Measurements from ENCODE around the gene CBS.
"Not testable (repeated sequence)": the region's sequence is repeated elsewhere in the genome, so short reads cannot be mapped to it uniquely, and the experiment has no call there.

The CBS gene

DNA sequence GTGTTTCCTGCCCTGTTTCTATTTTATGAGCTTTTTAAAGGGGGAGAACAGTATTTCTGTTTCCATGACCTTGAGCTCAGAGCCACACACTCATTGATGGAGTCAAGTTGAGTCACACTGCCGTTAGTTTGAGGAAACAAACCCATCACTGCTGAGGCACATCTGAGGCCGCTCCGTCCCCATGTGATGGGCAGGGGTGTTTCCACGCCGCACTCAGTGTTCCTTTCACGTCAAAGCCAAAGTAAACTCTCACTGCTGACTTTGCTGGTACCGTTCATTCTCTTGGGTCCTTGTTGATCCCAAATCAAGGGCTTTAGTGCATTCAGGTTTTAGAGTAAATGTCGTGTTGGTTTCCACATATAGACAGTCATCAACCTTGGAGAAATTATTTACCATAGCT, 52.5 kb downstream of the CBS start:
- DNase-seq, result no peak

DNA sequence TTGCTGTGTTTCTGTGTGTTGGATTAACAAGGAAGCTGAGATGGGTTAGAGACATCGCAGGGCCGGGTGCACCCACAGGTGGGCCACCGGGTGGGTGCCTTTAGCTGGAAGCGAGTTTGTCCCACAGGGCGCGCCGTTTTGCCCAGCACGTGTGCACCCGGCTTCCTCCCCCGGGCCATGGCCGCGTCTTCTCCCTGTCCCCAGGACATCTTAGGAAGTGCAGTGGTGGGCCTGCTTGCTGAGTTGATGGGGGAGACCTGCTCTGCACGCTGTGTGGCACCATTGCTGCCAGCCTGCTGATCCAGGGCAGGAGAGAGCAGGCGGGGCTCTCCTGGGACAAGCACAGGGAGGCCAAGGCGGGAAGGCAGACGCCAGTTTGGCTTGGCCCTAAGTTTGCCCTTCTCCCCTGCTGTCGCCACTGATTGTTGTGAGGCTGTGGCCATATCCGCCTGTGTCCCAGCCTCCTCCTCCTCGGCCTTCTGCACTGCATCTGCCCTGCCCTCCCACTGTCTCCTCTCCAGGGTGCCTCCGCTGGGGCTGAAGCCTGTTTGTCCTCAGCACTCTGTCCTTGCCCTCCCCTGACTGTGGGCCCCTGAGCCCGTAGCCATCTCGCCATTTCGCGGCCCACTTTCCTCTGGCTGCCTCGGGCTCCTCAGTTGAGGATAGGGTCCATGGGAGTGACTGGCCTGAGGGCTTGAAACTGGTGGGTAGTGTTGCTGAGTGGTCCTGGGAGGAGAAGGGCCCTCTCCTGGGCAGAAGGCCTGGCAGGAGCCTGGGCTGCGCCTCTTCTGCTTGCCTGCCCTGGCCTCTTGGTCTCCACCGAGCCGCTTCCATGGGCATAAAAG, 53.7 kb downstream of the CBS start:
- DNase-seq, result no peak

DNA sequence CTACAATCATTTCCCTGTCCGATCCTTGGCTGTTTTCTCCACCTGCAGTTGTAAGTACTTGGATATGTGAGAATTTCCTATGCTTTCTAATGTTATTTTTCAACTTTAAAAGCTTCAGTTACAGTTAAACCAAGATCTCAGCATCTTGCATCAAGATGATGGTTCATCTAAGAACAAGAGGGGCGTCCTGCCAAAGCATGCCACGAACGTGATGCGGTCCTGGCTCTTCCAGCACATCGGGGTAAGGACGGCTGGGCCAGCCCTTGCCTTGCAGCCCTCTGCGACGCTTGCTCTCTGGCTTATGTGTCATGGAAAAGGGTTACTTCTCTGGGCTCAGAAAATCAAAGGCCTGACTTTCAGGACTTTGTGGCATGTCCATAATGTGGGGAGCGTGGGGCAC, 54.4 kb downstream of the CBS start:
- DNase-seq, result no peak

DNA sequence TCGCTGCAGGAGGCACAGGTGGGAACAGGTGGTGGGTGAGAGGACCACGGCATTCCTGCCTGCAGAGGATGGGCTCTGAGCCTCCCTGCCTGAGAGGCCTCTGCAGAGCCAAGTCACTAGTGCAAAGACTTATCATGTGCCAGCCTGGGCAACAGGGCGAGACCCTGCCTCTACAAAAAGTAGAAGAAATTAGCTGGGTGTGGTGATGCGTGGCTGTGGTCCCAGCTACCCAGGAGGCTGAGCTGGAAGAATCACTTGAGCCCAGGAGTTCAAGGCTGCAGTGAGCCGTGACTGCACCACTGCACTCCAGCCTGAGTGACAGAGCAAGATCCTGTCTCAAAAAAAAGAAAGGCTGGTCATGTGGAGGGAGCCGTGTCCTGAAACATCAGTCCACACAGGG, 54.9 kb downstream of the CBS start:
- no peak for DNase-seq

DNA sequence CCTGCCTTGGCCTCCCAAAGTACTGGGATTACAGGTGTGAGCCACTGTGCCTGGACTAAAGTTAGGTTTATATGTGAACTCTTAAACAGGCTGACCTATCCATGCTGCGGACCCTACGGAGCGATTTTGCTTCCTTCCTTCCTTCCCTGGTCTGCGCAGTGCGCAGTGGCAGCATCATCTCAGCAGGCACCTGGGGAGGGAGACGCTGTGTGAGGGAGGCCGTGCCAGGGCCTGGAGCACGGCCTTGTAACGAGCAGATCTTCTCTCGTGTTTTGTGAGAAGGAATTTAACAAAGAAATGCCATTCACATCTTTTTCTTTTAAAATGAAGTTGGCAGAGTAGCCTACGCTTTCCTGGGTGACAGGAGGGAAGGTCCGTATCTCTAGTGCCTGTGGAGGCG, 55.5 kb downstream of the CBS start:
- DNase-seq, result no peak

DNA sequence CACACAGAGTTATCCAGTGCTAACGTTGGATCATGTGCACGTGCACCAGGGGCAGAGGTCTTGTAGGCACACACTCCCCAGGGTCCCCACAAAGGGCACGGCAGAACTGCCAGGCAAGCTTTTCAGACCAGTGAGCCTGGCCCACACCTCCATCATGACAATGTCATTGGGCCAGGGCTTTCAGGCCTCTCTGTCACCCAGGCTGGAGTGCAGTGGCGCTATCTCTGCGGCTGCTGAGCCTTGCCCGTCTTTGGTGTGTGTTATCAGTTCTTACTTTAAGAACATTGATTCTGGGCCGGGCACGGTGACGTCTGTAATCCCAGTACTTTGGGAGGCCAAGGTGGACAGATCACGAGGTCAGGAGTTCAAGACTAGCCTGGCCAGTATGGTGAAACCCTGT, 57.1 kb downstream of the CBS start:
- no peak for DNase-seq

DNA sequence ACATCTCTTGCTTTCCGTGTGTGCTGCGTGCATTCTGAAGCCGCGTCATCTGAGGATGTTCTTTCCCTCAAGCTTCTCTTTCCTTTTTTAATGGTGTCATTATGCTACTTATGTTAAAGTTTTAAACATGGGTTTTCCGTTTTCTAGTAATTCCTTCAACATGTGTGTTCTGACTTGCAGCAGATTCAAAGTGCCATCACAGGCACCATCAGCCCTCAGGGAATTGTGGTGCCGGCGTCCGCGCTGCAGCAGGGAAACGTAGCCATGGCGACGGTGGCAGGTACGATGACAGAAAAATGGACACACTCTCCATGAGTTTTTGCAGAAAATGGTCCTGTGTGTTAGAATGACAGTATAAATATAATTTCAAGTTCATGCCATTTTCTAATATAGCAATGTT, 58.9 kb downstream of the CBS start:
- DNase-seq, result no peak

DNA sequence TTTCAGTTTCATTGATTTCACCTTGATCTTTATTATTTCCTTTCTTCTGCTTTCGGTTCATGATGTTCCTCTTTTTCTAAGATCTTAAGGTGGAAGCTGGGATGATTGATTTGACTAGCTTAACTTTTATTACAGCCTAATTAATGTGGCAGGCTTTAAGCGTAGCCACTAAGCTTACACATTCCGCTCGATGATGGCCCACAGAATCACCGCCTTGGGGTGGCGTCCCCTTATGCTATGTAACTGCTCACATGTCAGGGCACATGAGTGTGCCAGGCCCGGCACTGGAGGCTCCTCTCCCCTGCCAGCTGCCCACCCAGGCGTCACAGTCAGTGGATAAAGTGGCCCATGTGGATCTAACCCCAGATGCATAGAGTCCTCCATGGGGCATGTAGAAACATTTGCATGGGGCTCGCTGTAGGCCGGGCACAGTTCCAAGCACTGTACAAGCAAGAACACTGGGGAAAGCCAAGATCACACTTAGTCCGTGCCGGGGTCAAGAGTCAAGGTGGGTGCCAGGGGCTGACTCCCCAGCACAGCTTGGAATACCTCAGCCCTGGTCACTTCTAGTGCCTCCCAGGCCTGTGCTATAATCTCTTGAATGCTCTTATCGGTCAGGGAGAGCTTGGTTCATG, 59.6 kb downstream of the CBS start:
- DNase-seq, result no peak

DNA sequence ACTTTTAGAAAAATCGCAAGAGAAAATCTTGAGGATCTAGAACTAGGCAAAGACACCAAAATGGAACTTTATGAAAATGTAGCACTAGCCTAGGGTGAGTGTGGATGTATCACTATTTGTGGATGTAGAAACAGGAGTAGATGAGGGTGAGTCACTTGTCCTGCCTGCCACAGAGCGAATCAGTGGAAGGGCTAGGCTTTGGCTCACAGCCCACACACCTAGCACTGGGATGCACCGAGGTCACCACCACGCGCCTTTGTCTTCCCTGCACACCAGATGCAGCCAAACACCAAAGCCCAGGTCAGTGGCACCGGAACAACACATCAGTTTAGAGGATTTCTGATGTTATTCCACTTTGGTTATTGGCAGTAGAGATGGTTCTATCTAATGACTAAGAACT, 63.0 kb downstream of the CBS start:
- DNase-seq, result no peak

DNA sequence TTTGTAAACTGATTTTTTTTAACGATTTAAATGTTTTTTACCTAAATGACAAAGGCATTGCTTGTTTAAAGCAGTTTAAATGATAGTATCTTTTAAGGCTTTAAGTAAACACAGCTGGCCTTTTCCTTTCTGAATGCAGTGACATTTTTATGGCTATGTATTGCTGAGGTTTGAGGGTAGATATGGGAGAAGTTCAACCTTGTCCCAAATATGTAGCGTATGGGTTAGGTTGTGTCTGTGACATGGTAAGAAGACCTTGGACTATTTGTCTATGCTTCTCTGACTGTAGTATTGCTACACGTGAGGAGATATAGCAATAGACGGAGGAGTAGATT, 68.8 kb downstream of the CBS start:
- DNase-seq, result no peak

DNA sequence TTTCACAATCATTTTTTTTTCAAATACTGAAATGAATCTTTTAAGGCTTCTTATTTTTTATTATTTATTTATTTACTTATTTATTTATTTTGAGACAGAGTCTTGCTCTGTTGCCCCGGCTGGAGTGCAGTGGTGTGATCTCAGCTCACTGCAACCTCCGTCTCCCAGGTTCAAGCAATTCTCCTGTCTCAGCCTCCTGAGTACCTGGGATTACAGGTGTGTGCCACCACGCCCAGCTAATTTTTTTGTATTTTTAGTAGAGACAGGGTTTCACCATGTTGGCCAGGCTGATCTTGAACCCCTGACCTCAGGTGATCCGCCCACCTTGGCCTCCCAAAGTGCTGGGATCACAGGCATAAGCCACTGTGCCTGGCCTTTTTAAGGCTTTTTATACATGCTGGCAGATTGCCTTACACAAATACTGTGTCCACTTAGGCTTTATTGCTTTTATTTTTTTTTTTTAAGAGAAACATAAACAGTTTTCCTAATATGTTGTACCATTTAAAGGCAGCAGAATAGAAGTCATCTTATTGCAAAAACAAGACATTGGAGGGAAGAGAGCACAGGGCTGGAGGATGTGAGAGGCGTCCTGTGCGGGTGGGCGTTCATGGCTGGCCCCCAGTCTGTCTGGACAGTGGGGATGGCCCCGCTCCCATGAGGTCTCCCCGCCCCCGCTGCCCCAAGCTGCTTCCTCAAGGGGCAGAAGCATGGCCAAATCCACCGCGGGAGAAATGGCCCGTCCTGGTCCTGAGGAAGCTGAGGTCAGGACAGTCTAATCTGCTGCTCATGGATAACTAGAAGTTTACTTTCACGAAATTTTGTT, 69.4 kb downstream of the CBS start:
- not testable (repeated sequence) for DNase-seq

DNA sequence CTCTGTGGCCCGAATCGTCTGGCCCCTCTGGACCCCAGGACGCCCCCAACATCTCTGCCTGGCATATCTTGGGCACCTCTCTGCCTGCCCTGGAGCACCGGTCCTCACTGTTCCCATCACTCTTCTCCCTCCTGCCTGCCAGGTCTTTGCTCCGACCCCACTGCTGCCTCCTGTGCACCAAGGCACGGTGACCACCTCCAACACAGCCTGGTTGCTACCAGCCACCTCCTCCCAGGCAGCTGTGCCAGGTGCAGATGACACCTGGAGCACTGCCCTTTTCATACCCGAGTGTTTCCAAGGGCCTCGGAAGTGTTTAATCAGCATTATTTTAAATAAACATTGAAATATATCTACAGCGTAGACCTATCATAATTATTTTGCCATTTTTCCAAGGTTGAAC, 70.0 kb downstream of the CBS start:
- DNase-seq, result peak; percentile 58

DNA sequence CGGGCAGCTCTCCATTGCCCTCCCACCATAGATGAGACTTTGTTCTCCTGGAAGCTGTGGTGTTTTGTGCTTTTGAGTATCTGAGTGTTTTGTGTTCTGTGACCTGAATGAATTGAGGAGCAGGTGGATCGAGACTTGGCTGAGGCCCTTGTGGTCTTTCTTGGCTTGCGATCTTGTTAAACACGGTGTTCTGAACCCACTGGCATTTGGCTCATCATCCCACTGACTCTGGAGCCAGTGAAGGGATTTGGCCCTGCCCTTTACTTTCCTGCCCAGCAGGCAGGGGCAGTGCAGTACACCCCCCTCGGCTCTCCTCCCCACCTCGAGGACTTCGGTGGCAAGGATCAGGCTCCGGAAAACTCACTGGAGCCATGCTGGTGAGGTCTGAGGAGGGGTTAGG, 70.7 kb downstream of the CBS start:
- DNase-seq, result no peak
